Aorta (tissue), 5 donors: ENCODE results near the gene TAGLN2. TPM values are rescaled to one million over a fixed set of nuclear protein-coding genes. Genes with fewer than 3 reads are reported as not detected.

Source experiments
- ATAC-seq: fragments of 200-7000 bp; cut with Tn5 transposase; one replicate; pipeline ENCODE4 v1.9.1; 2022; ENCODE audit warnings: moderate library complexity; ENCODE audit not compliant: low FRiP score
- DNase-seq, 2 donors: peaks; one replicate each; pipeline ENCODE4 v3.0.0-alpha.2; 2020
- H3K27ac ChIP-seq, 2 donors: one replicate each; pipeline ENCODE4 v1.5.1; 2013; ENCODE audit warnings: low read length in 2 of 2, mild to moderate bottlenecking in 2 of 2, moderate library complexity in 2 of 2, control low read depth in 1 of 2, inconsistent platforms in 1 of 2, low read depth in 1 of 2
- H3K27me3 ChIP-seq, 2 donors: one replicate each; pipeline ENCODE4 v1.6.1; 2013; ENCODE audit warnings: control low read depth in 1 of 2, low read length in 1 of 2, mild to moderate bottlenecking in 1 of 2, moderate library complexity in 1 of 2; ENCODE audit not compliant: insufficient read depth in 2 of 2, control insufficient read depth in 1 of 2
- H3K36me3 ChIP-seq, 2 donors: one replicate each; pipeline ENCODE4 v1.6.1; 2013; ENCODE audit warnings: control low read depth in 1 of 2, low read length in 1 of 2, mild to moderate bottlenecking in 1 of 2; ENCODE audit not compliant: insufficient read depth in 2 of 2, control insufficient read depth in 1 of 2
- H3K4me1 ChIP-seq, 2 donors: one replicate each; pipeline ENCODE4 v1.6.1; 2013; ENCODE audit warnings: low read length in 2 of 2, control low read depth in 1 of 2, mild to moderate bottlenecking in 1 of 2, moderate library complexity in 1 of 2; ENCODE audit not compliant: insufficient read depth in 2 of 2, control insufficient read depth in 1 of 2
- H3K4me3 ChIP-seq, 2 donors: one replicate each; pipeline ENCODE4 v1.5.1; 2013; ENCODE audit warnings: low read length in 2 of 2, control low read depth in 1 of 2, mild to moderate bottlenecking in 1 of 2
- H3K9me3 ChIP-seq: one replicate; pipeline ENCODE4 v1.6.1; 2013; ENCODE audit warnings: mild to moderate bottlenecking, low read length; ENCODE audit not compliant: control insufficient read depth
- WGBS, 2 donors: extraction: QIAGEN DNeasy Blood & Tissue Kit; methylation state at CpG; one replicate each; pipeline ENCODE4 v1.1.7; 2013; 5-methylcytosine and 5-hydroxymethylcytosine counted together
- intact Hi-C, 2 donors: fragments of 100-400 bp; cut with DNase I; formaldehyde crosslinking; loops; one replicate each; pipeline versions ENCODE4 v1.14.2 to v1.15.0; 2022
- polyA plus RNA-seq, 2 donors: library from polyadenylated mRNA; stranded (reverse); fragments of 200-250 nt; gene quantifications; one replicate each; pipeline ENCODE4 v1.2.3, GENCODE V29; 2013
- total RNA-seq, 2 donors: library from RNA; stranded (reverse); fragmentation: NEBNext Ultra II Directional; extraction: Animal tissue kit (Norgen Biotek cat#: 25700); gene quantifications; one replicate each; pipeline ENCODE4 v1.2.1, GENCODE V29; 2021
- donor health status: healthy with polysubstance abuse.
- donor health status: Bipolar disorder and iron deficiency.
- donor health status: DM: no; HTN: no; CAD: no.
- donor health status: DM: no; HTN: no; CAD: no.
- donor health status: DM: yes; HTN: yes; CAD: no.

TAGLN2 gene
- total and polyA plus RNA-seq, 4 donors: 316 to 383 (median 350) TPM

DNA sequence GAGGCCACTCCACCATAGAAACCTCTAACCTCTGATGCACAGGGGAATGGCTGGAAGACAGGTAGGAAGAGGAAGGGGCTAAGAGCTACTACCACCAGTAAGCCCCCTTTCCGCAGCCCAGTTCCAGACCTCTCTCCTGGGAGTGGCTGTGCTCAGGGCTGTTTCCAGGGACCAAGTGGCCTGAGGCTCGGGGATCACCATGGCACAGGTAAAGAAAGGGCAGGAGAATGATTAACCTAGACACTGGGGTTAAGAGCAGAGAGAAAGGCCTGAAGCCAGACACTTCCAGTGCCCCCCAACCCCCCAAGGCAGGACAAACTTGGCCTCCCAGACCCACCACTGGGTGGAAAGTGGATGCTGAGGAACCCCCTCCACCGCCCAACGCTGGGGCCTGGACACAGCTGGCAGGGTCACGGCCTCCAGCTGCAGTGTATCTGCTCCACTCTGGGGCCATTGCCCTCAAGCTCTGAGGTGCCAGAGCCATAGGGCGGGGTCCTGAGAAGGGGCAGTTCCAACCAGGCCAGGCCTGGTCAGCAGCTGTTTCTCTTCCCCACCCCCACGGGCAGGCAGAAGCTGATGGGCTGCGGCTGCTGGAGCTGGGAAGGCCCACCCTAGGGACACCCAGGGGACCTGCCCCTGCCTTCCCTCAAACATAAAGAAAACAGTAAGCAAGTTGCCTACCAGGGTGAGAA is 2.6 kb downstream of the TAGLN2 start:
- peak overlapping the region in 1 of 2 donors; percentile 66 for H3K4me3 ChIP-seq
- peak; percentile 3 for ATAC-seq
- intact Hi-C loops: loop anchor here in 1 of 2 donors (5.0 to 10.0 kb wide), 2 partner anchors 175 to 292 kb away; partner anchors contain the start of gene IGSF8
- no peaks in the 10 kb centered on the region for H3K4me1 ChIP-seq
- peak; percentile 78 to 83 for DNase-seq
- H3K27me3 ChIP-seq: no peaks in the 10 kb centered on the region
- no peaks in the 10 kb centered on the region for H3K9me3 ChIP-seq
- H3K27ac ChIP-seq: peak overlapping the region; percentile 58 to 72
- 12 to 13% methylated on average over 8 of the region's 8 CpGs for WGBS, 2 donors
- peaks cover 4 to 9% of the 10 kb centered on the region in 2 donors for H3K36me3 ChIP-seq

DNA sequence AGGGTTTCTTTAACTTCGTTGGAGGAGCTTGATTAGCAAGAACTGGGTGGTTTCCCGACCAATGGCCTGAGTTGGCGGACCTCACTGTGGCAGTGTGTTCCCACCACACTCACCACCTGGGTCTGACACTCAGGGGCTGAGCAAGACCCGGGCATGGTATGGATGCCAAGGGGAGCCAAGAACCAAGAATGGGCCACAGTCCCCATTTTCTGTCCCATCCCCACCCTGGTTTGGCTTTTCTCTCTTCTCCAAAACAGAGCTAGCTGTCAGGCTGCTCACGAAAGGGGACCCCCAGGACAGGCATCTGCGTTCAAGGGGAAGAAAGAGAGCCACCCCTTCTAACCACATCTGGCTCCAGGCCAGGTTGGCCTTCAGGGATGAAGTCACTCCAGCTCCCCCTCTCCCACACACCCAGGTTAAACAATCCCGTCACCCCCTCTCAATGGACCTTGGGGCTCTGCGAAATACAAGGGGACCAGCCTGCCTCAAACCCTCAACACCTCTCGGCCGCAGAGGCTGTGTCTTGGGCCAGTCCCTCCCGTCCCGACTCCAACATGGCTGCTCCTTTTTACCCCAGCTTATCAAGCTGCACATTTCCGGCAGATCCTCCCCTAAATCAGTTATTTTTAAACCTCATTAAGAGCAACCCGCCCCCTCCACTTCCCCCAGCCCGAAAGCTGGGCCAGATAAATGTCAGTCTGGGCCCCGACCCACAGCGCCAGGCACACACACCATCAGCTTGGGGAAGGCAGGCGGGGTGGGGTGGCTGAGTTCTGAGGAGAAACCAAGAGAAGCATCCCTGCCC is 3.4 kb downstream of the TAGLN2 start:
- peak overlapping the region; percentile 58 to 72 for H3K27ac ChIP-seq
- H3K4me3 ChIP-seq: no peak overlapping the region
- DNase-seq: peak in 1 of 2 donors; percentile 80
- intact Hi-C loops: loop anchor here in 1 of 2 donors (5.0 to 10.0 kb wide), 2 partner anchors 175 to 293 kb away; partner anchors contain the start of gene IGSF8
- no peaks in the 10 kb centered on the region for H3K9me3 ChIP-seq
- peaks cover 4 to 9% of the 10 kb centered on the region in 2 donors for H3K36me3 ChIP-seq
- 16 to 17% methylated on average over 16 to 18 of the region's 18 CpGs for WGBS, 2 donors
- no peaks in the 10 kb centered on the region for H3K27me3 ChIP-seq
- no peak for ATAC-seq
- no peaks in the 10 kb centered on the region for H3K4me1 ChIP-seq

GRCh38 chr1:159921251-159921650 is 4.1 kb downstream of the TAGLN2 start:
- ATAC-seq: no peak
- intact Hi-C loops: loop anchor here in 1 of 2 donors (5.0 to 10.0 kb wide), 2 partner anchors 176 to 294 kb away; partner anchors contain the start of gene IGSF8
- Histone ChIP-seq H3K9me3 (no peaks in the 10 kb centered on the region), H3K4me3 (no peak overlapping the region), H3K27me3 (no peaks in the 10 kb centered on the region), H3K36me3 (peaks cover 4 to 9% of the 10 kb centered on the region in 2 donors), H3K27ac (no peak overlapping the region), H3K4me1 (no peaks in the 10 kb centered on the region)
- 47 to 61% methylated on average over 1 of the region's 1 CpG for WGBS, 2 donors
- DNase-seq: no peak

- Histone ChIP-seq H3K27ac (no peak overlapping the region), H3K27me3 (no peaks in the 10 kb centered on the region), H3K36me3 (peaks cover 4 to 9% of the 10 kb centered on the region in 2 donors), H3K4me3 (no peak overlapping the region), H3K9me3 (no peaks in the 10 kb centered on the region), H3K4me1 (peaks cover 0 to 2% of the 10 kb centered on the region in 2 donors)
- intact Hi-C loops: loop anchor here in 1 of 2 donors (5.0 to 10.0 kb wide), 2 partner anchors 177 to 294 kb away; partner anchors contain the start of gene IGSF8
- ATAC-seq: no peak
- 54 to 74% methylated on average over 1 of the region's 1 CpG for WGBS, 2 donors
- no peak for DNase-seq
Observed at GRCh38 chr1:159920651-159921050, 4.7 kb downstream of the TAGLN2 start.

DNA sequence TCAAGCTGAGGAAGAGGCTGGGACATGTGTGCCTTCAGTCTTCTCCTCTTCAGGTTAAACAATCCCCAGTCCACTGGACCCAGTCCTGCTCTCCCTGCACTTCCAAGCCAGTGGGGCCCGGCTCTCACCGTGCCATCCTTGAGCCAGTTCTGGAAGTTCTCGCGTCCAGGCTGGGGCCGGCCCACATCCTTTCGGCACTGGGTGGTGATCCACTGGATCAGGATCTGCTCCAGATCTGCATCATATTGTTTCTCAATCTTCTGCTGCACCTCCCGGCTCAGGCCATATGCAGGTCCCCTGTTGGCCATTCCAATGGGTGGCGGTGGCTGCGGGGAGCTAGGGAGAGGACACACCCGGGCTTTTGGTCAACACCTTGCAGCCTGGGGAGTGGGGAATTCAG is 5.1 kb downstream of the TAGLN2 start:
- DNase-seq (peak in 1 of 2 donors; percentile 50), ATAC-seq (no peak)
- H3K36me3 ChIP-seq: peaks cover 4 to 9% of the 10 kb centered on the region in 2 donors
- no peaks in the 10 kb centered on the region for H3K9me3 ChIP-seq
- no peak overlapping the region for H3K4me3 ChIP-seq
- H3K4me1 ChIP-seq: peaks cover 0 to 2% of the 10 kb centered on the region in 2 donors
- 78 to 84% methylated on average over 10 of the region's 10 CpGs for WGBS, 2 donors
- intact Hi-C loops: loop anchor here in 1 of 2 donors (5.0 to 10.0 kb wide), 2 partner anchors 177 to 295 kb away; partner anchors contain the start of gene IGSF8
- no peaks in the 10 kb centered on the region for H3K27me3 ChIP-seq
- H3K27ac ChIP-seq: no peak overlapping the region

DNA sequence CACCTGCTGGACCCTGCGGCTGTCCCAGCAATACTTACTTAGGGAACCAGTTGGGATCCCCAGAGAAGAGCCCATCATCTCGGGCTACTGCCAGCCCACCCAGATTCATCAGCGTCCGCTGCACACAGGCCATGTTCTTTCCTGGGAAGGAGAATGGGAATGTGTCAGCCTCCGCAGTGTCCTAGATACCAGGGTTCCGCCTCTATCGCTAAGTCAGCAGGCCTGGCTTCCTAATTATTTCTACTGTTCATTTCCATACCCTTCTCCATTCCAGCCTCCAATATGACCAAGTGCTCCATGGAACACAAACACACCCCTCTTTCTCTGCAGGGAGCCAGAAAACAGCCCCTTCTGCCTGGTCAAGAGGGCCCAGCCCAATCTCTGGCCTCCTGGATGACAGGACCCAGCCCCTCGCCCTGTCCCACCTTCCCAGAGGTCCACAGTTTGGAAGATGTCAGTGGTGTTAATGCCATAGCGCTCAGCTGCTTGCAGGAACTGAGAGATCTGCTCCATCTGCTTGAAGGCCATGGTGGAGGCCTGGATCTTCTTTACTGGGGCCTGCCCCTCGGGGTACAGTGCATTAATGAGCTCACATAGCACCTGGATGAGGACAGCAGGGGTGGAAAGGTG is 6.0 kb downstream of the TAGLN2 start:
- Histone ChIP-seq H3K4me3 (no peak overlapping the region), H3K9me3 (no peaks in the 10 kb centered on the region), H3K36me3 (peaks cover 4 to 9% of the 10 kb centered on the region in 2 donors), H3K4me1 (peaks cover 0 to 2% of the 10 kb centered on the region in 2 donors), H3K27me3 (no peaks in the 10 kb centered on the region), H3K27ac (peak overlapping the region in 1 of 2 donors; percentile 4)
- intact Hi-C loops: no loop called here
- WGBS, 2 donors: 88 to 97% methylated on average over 10 of the region's 10 CpGs
- ATAC-seq: no peak
- DNase-seq: peak in 1 of 2 donors; percentile 31

GRCh38 chr1:159918352-159919200 is 6.7 kb downstream of the TAGLN2 start:
- Histone ChIP-seq H3K27me3 (no peaks in the 10 kb centered on the region), H3K36me3 (peaks cover 4 to 9% of the 10 kb centered on the region in 2 donors), H3K9me3 (no peaks in the 10 kb centered on the region), H3K27ac (no peak overlapping the region), H3K4me3 (no peak overlapping the region), H3K4me1 (peaks cover 0 to 2% of the 10 kb centered on the region in 2 donors)
- ATAC-seq (no peak), DNase-seq (peak; percentile 9 to 51)
- 74 to 76% methylated on average over 13 of the region's 13 CpGs for WGBS, 2 donors
- intact Hi-C loops: no loop called here
